H1 (cell line): Measurements from ENCODE around the gene TLK1.

Experiments
- CBX8 ChIP-seq: fragments of 300-800, 300-1000 bp; sonication (generic); IDR thresholded peaks from 2 replicates; pipeline ENCODE4 v1.7.1; 2016; ENCODE audit warnings: low read depth, low read length, borderline replicate concordance
- CTCF ChIP-seq, 3 experiments: IDR thresholded peaks; 1 replicate in 2 of 3; 2 replicates in 1 of 3; pipeline versions ENCODE4 v1.5.1 to v1.6.1; 2011; ENCODE audit warnings: low read length in 3 of 3, mild to moderate bottlenecking in 3 of 3, inconsistent platforms in 2 of 3, low read depth in 1 of 3, moderate library complexity in 1 of 3; ENCODE audit not compliant: insufficient read depth in 1 of 3; ENCODE audit errors: control extremely low read depth in 1 of 3
- GABPA ChIP-seq: IDR thresholded peaks from 2 replicates; pipeline ENCODE4 v1.6.1; 2011; ENCODE audit warnings: mild to moderate bottlenecking, low read length, moderate library complexity, borderline replicate concordance; ENCODE audit not compliant: insufficient read depth
- JUND ChIP-seq: IDR thresholded peaks from 2 replicates; pipeline ENCODE4 v1.6.1; 2011; ENCODE audit warnings: mild to moderate bottlenecking, improper control_type of control experiment, low read length
- MAFK ChIP-seq: IDR thresholded peaks from 2 replicates; pipeline ENCODE4 v1.6.1; 2012; ENCODE audit warnings: low read depth, mild to moderate bottlenecking, improper control_type of control experiment, low read length
- MAX ChIP-seq: IDR thresholded peaks from 2 replicates; pipeline ENCODE4 v1.6.1; 2012; ENCODE audit warnings: inconsistent platforms
- NRF1 ChIP-seq: IDR thresholded peaks from 2 replicates; pipeline ENCODE4 v1.6.1; 2011; ENCODE audit warnings: mild to moderate bottlenecking, low read depth, low read length, improper control_type of control experiment
- POLR2A ChIP-seq, 2 experiments: IDR thresholded peaks; 1 replicate in 1 of 2; 2 replicates in 1 of 2; pipeline ENCODE4 v1.6.1; 2011; ENCODE audit warnings: low read depth in 2 of 2, low read length in 2 of 2, mild to moderate bottlenecking in 2 of 2; ENCODE audit errors: control extremely low read depth in 1 of 2
- POLR2AphosphoS5 ChIP-seq: IDR thresholded peaks from 2 replicates; pipeline ENCODE4 v1.6.1; 2011; ENCODE audit warnings: low read depth, low read length
- TAF1 ChIP-seq: IDR thresholded peaks from 2 replicates; pipeline ENCODE4 v1.6.1; 2011; ENCODE audit warnings: mild to moderate bottlenecking, low read depth, low read length

GRCh38 chr2:171025214-171025613, 135.5 kb downstream of the TLK1 start:
- TF ChIP-seq CTCF (IDR thresholded peaks at IDR 0.05; ENCODE audit: control extremely low read depth in 1 of 3, insufficient read depth in 1 of 3, low read depth in 1 of 3, low read length in 3 of 3), result no peak
- TF ChIP-seq GABPA, result no peak
- TF ChIP-seq MAFK, result no peak
- no peak for TF ChIP-seq JUND
- no peak for TF ChIP-seq MAX
- TF ChIP-seq POLR2AphosphoS5, result no peak
- TF ChIP-seq POLR2A (IDR thresholded peaks at IDR 0.05; ENCODE audit: control extremely low read depth in 1 of 2, low read depth in 2 of 2, low read length in 2 of 2), result no peak
- TF ChIP-seq TAF1, result no peak
- no peak for TF ChIP-seq CBX8
- no peak for TF ChIP-seq NRF1
